H1 (cell line): Measurements from ENCODE around the gene ANAPC15. TPM values are rescaled to one million over a fixed set of nuclear protein-coding genes. Genes with fewer than 3 reads are reported as not detected.
A peak's percentile ranks its signal among the peaks of the same experiment; 100 is the strongest.

ENCODE experiments used
- CTCF ChIA-PET: fragments of 300-600 bp; sonication (Branson Sonifier 250); formaldehyde crosslinking; loops from one replicate; lab custom pipeline; 2021; ENCODE audit not compliant: partially characterized antibody; lab: Charles Lee
- POLR2A ChIA-PET: fragments of 300-600 bp; sonication (Branson Sonifier 250); formaldehyde crosslinking; loops from one replicate; lab custom pipeline; 2021; ENCODE audit warnings: inconsistent platforms; ENCODE audit not compliant: partially characterized antibody; lab: Charles Lee
- DNase-seq, 2 experiments: peaks; one replicate each; pipeline versions ENCODE4 v3.0.0 to v3.0.0-alpha.2; 2010 to 2022; ENCODE audit warnings: low spot score in 2 of 2, low read depth in 1 of 2, mixed read lengths in 1 of 2
- FAIRE-seq: peaks from 2 replicates; lab custom pipeline; 2011; peaks lifted over from hg19 to GRCh38; lab: Jason Lieb, UNC
- H2AFZ ChIP-seq: 2 replicates; pipeline ENCODE4 v1.8.1; 2012; ENCODE audit warnings: low read length, inconsistent platforms
- H2AK5ac ChIP-seq: 2 replicates; pipeline ENCODE4 v1.6.1; 2013; ENCODE audit warnings: low read depth, low read length
- H2BK120ac ChIP-seq: replicated peaks from 2 replicates; pipeline ENCODE3; 2013; ENCODE audit warnings: low read depth, low read length, inconsistent platforms
- H2BK12ac ChIP-seq: 2 replicates; pipeline ENCODE4 v1.6.1; 2013; ENCODE audit warnings: low read depth, low read length
- H2BK15ac ChIP-seq: 2 replicates; pipeline ENCODE4 v1.6.1; 2013; ENCODE audit warnings: low read length
- H2BK20ac ChIP-seq: 2 replicates; pipeline ENCODE4 v1.6.1; 2013; ENCODE audit warnings: low read length
- H2BK5ac ChIP-seq: 2 replicates; pipeline ENCODE4 v1.6.1; 2013; ENCODE audit warnings: low read depth, low read length
- H3K14ac ChIP-seq: 2 replicates; pipeline ENCODE4 v1.6.1; 2013; ENCODE audit warnings: inconsistent platforms; ENCODE audit not compliant: insufficient read length
- H3K18ac ChIP-seq: 2 replicates; pipeline ENCODE4 v1.6.1; 2013; ENCODE audit warnings: low read length; ENCODE audit errors: extremely low read depth
- H3K23ac ChIP-seq: 2 replicates; pipeline ENCODE4 v1.6.1; 2013; ENCODE audit warnings: inconsistent platforms; ENCODE audit not compliant: insufficient read length
- H3K23me2 ChIP-seq: 2 replicates; pipeline ENCODE4 v1.6.1; 2013; ENCODE audit warnings: low read depth, low read length
- H3K27ac ChIP-seq: 2 replicates; pipeline ENCODE4 v1.6.1; 2011; ENCODE audit warnings: low read depth, low read length, inconsistent platforms
- H3K27me3 ChIP-seq, 4 experiments: replicated peaks in 1 of 4; 1 replicate in 1 of 4; 2 replicates in 3 of 4; pipeline versions ENCODE4 v1.6.1 to v1.8.1; 2011 to 2013; ENCODE audit warnings: low read length in 3 of 4, mild to moderate bottlenecking in 3 of 4, inconsistent platforms in 2 of 4, mixed read lengths in 2 of 4, moderate library complexity in 1 of 4; ENCODE audit not compliant: control insufficient read depth in 3 of 4, insufficient read depth in 3 of 4; ENCODE audit errors: extremely low read depth in 1 of 4
- H3K36me3 ChIP-seq, 4 experiments: 2 replicates each; pipeline versions ENCODE4 v1.6.1 to v1.8.1; 2011 to 2013; ENCODE audit warnings: mild to moderate bottlenecking in 4 of 4, low read length in 3 of 4, moderate library complexity in 2 of 4, control low read depth in 1 of 4, inconsistent platforms in 1 of 4; ENCODE audit not compliant: insufficient read depth in 4 of 4, control insufficient read depth in 2 of 4
- H3K4ac ChIP-seq: replicated peaks from 2 replicates; pipeline ENCODE3; 2013; ENCODE audit warnings: low read length, low read depth, mixed read lengths, inconsistent platforms; ENCODE audit not compliant: insufficient read length
- H3K4me1 ChIP-seq, 4 experiments: replicated peaks in 1 of 4; 1 replicate in 1 of 4; 2 replicates in 3 of 4; pipeline versions ENCODE4 v1.6.1 to v1.8.1; 2011 to 2013; ENCODE audit warnings: low read length in 3 of 4, inconsistent platforms in 2 of 4, mixed read lengths in 1 of 4; ENCODE audit not compliant: insufficient read depth in 4 of 4, control insufficient read depth in 3 of 4
- H3K4me2 ChIP-seq, 2 experiments: 2 replicates each; pipeline versions ENCODE4 v1.6.1 to v1.8.1; 2011 to 2013; ENCODE audit warnings: low read depth in 2 of 2, low read length in 2 of 2, control low read depth in 1 of 2, inconsistent platforms in 1 of 2, mild to moderate bottlenecking in 1 of 2; ENCODE audit not compliant: insufficient read depth in 1 of 2
- H3K4me3 ChIP-seq, 4 experiments: fragments of 200-600, 300-600 bp in 1 of 4; sonication (generic), shearing (Covaris generic), sonication (Bioruptor Twin) in 1 of 4; 2 replicates each; pipeline versions ENCODE4 v1.5.1 to v1.8.1; 2011 to 2016; ENCODE audit warnings: low read length in 4 of 4, low read depth in 3 of 4, control low read depth in 2 of 4, inconsistent platforms in 2 of 4, mild to moderate bottlenecking in 2 of 4, mixed read lengths in 1 of 4, moderate library complexity in 1 of 4; ENCODE audit not compliant: insufficient read depth in 2 of 4; ENCODE audit errors: extremely low read depth in 1 of 4
- H3K56ac ChIP-seq: replicated peaks from 2 replicates; pipeline ENCODE3; 2013; ENCODE audit warnings: low read depth, mild to moderate bottlenecking, mixed read lengths, low read length, inconsistent platforms; ENCODE audit not compliant: insufficient read length
- H3K79me1 ChIP-seq: 2 replicates; pipeline ENCODE4 v1.6.1; 2013; ENCODE audit warnings: low read depth, low read length, control low read depth
- H3K79me2 ChIP-seq, 2 experiments: 2 replicates each; pipeline versions ENCODE4 v1.6.1 to v1.8.1; 2012 to 2013; ENCODE audit warnings: low read length in 2 of 2, mild to moderate bottlenecking in 2 of 2, inconsistent platforms in 1 of 2; ENCODE audit not compliant: insufficient read depth in 2 of 2, control insufficient read depth in 1 of 2
- H3K9ac ChIP-seq, 4 experiments: replicated peaks in 1 of 4; 1 replicate in 1 of 4; 2 replicates in 3 of 4; pipeline versions ENCODE4 v1.6.1 to v1.8.1; 2011 to 2013; ENCODE audit warnings: low read depth in 3 of 4, low read length in 3 of 4, control low read depth in 2 of 4, mild to moderate bottlenecking in 2 of 4, moderate library complexity in 2 of 4, inconsistent platforms in 1 of 4; ENCODE audit errors: extremely low read depth in 1 of 4
- H3K9me3 ChIP-seq, 2 experiments: 2 replicates each; pipeline versions ENCODE4 v1.6.1 to v1.8.1; 2012 to 2013; ENCODE audit warnings: mild to moderate bottlenecking in 2 of 2, moderate library complexity in 2 of 2, control low read depth in 1 of 2, inconsistent platforms in 1 of 2, low read depth in 1 of 2, low read length in 1 of 2, mixed read lengths in 1 of 2; ENCODE audit not compliant: insufficient read depth in 2 of 2
- H4K20me1 ChIP-seq, 2 experiments: replicated peaks in 1 of 2; 2 replicates each; pipeline versions ENCODE3 to v1.8.1; 2011 to 2013; ENCODE audit warnings: inconsistent platforms in 2 of 2, low read length in 2 of 2, mild to moderate bottlenecking in 1 of 2; ENCODE audit not compliant: insufficient read depth in 2 of 2, control insufficient read depth in 1 of 2
- H4K5ac ChIP-seq: 2 replicates; pipeline ENCODE4 v1.6.1; 2013; ENCODE audit warnings: low read length, low read depth, mixed read lengths, inconsistent platforms; ENCODE audit not compliant: insufficient read length
- H4K8ac ChIP-seq: 2 replicates; pipeline ENCODE4 v1.8.0; 2013; ENCODE audit warnings: mild to moderate bottlenecking, moderate library complexity, low read length, inconsistent platforms; ENCODE audit not compliant: insufficient read depth; ENCODE audit errors: extremely low read depth
- H4K91ac ChIP-seq: replicated peaks from 2 replicates; pipeline ENCODE3; 2013; ENCODE audit warnings: low read length, mixed read lengths, inconsistent platforms; ENCODE audit not compliant: insufficient read length
- ASH2L ChIP-seq: fragments of 200-600, 300-600 bp; sonication (generic); IDR thresholded peaks from one replicate; pipeline ENCODE4 v1.7.1; 2017; ENCODE audit warnings: low read length
- BACH1 ChIP-seq: IDR thresholded peaks from 2 replicates; pipeline ENCODE4 v1.6.1; 2012; ENCODE audit warnings: low read length, improper control_type of control experiment
- EGR1 ChIP-seq: IDR thresholded peaks from 2 replicates; pipeline ENCODE4 v1.6.1; 2011; ENCODE audit warnings: low read depth, low read length, borderline replicate concordance
- RXRA ChIP-seq: IDR thresholded peaks from 2 replicates; pipeline ENCODE4 v1.6.1; 2011; ENCODE audit warnings: low read depth, mild to moderate bottlenecking, low read length, moderate library complexity; ENCODE audit not compliant: insufficient read depth
- SIN3A ChIP-seq, 2 experiments: IDR thresholded peaks in 1 of 2; conservative IDR thresholded peaks in 1 of 2; 2 replicates each; pipeline ENCODE4 v1.6.1; 2011 to 2012; ENCODE audit warnings: low read length in 2 of 2, improper control_type of control experiment in 1 of 2, low read depth in 1 of 2, mild to moderate bottlenecking in 1 of 2
- WGBS, 2 experiments: shearing (Covaris generic) in 1 of 2; methylation state at CpG; one replicate each; pipeline versions ENCODE4 v1.1.6 to v1.1.7; 2013 to 2015; ENCODE audit warnings: low lambda C conversion rate in 2 of 2, mixed read lengths in 2 of 2, inconsistent platforms in 1 of 2, low coverage in 1 of 2, missing lambda C conversion rate in 1 of 2; ENCODE audit not compliant: insufficient replicate concordance in 2 of 2, insufficient coverage in 1 of 2, insufficient read length in 1 of 2; ENCODE audit errors: extremely low coverage in 1 of 2, missing lambda C conversion rate in 1 of 2; 5-methylcytosine and 5-hydroxymethylcytosine counted together
- polyA plus RNA-seq, 7 experiments: library from polyadenylated mRNA; depleted of rRNA in 3 of 7; stranded (reverse) in 5 of 7; unstranded in 2 of 7; fragments of >200 nt in 5 of 7; fragments of 200-250 nt in 2 of 7; gene quantifications; 1 replicate in 5 of 7; 2 replicates in 1 of 7; 4 replicates in 1 of 7; pipeline versions ENCODE4 v1.2.1 to v1.2.3, GENCODE V29; 2011 to 2013; ENCODE audit warnings: missing spikeins in 2 of 7, mixed read lengths in 2 of 7
- total RNA-seq: library from RNA; stranded (reverse); fragmentation: NEBNext Ultra II Directional; extraction: Animal tissue kit (Norgen Biotek cat#: 25700); gene quantifications from 2 replicates; pipeline ENCODE4 v1.2.1, GENCODE V29; 2021

ANAPC15 gene
- total and polyA plus RNA-seq, 2 of the 8 experiments (the other 6 are each of a cell fraction or from before 2014, with no cell fraction given): 66.2 to 74.9 TPM

DNA sequence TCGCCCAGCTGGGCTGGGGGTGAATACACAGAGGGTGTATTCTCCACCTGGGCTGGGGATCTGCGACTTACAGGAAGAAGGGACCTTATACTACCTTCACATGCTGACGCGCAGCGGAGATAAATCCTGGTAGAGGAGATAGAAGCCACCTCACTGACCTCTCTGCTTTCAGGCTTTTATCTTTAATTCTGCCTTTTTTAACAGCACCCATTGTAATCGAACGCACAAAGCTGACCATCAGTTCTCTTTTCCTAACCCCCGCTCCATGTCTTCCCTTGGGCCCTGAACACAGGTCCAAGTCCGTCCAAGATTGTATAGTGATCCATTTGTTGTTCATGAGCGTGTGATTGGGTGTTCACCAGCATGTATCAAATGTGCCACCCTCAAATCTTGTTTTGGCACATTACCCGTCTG is 8.7 kb downstream of the ANAPC15 start:
- H3K4me3 ChIP-seq: peak overlapping the region; percentile 16 to 53 (median 30); a peak in 5 of 8 replicates
- no peak for TF ChIP-seq BACH1
- TF ChIP-seq SIN3A (conservative IDR thresholded peaks at IDR 0.05 in 1 of 2, IDR thresholded peaks at IDR 0.05 in 1 of 2; ENCODE audit: low read depth in 1 of 2, low read length in 2 of 2): no peak
- no peak for TF ChIP-seq EGR1
- no peak for TF ChIP-seq RXRA
- TF ChIP-seq ASH2L: no peak
- ChIA-PET POLR2A (interaction anchor here (1.1 to 14.4 kb wide), 5 partner anchors 9 to 328 kb away, joined by 3 to 144 read pairs (median 41); partner anchors contain the start of genes ANAPC15, INPPL1 and LRRC51), CTCF (interaction anchor here (1.2 kb wide), 2 partner anchors 14 to 29 kb away, joined by 3 read pairs; no protein-coding TSS in a partner anchor)
- peak overlapping the region; percentile 49 for H4K5ac ChIP-seq
- H3K56ac ChIP-seq: no peak overlapping the region
- no peak overlapping the region for H2BK20ac ChIP-seq
- peak overlapping the region; percentile 41 for H2BK12ac ChIP-seq
- H2BK15ac ChIP-seq: no peak overlapping the region
- peak overlapping the region; percentile 97 for H4K8ac ChIP-seq
- H3K36me3 ChIP-seq: peaks cover 8 to 12% (median 9%) of the 10 kb centered on the region in 4 experiments; a peak in 7 of 8 replicates
- H3K9ac ChIP-seq: peak overlapping the region in 3 of 4 experiments; percentile 51 to 73 (median 59); a peak in 6 of 7 replicates
- H3K79me1 ChIP-seq: peaks cover 13% of the 10 kb centered on the region
- peaks cover 6% of the 10 kb centered on the region for H3K23me2 ChIP-seq
- DNase-seq (no peak), FAIRE-seq (no peak)
- H4K20me1 ChIP-seq: peaks cover 0 to 7% of the 10 kb centered on the region in 2 experiments
- no peaks in the 10 kb centered on the region for H3K27me3 ChIP-seq
- peak overlapping the region; percentile 70 for H4K91ac ChIP-seq
- peaks cover 10 to 34% of the 10 kb centered on the region in 2 experiments for H3K79me2 ChIP-seq
- H3K4ac ChIP-seq: peak overlapping the region; percentile 69
- H3K27ac ChIP-seq: peak overlapping the region; percentile 82
- H2BK120ac ChIP-seq: no peak overlapping the region
- H3K9me3 ChIP-seq: no peaks in the 10 kb centered on the region
- 0 out of 2 replicates have a peak overlapping the region, but pooled peaks have one; percentile 70 for H2AFZ ChIP-seq
- peak overlapping the region; percentile 79; the same call in 1 of the 2 replicates for H2BK5ac ChIP-seq
- no peak overlapping the region for H3K23ac ChIP-seq
- 80% methylated on average over 11 of the region's 11 CpGs; no CpG with 5 or more reads in 1 of the 2 experiments for WGBS, 2 experiments
- H3K4me1 ChIP-seq: peaks cover 3 to 14% (median 5%) of the 10 kb centered on the region in 4 experiments; a peak in 6 of 7 replicates
- H3K18ac ChIP-seq: no peak overlapping the region
- H3K14ac ChIP-seq: no peak overlapping the region
- H3K4me2 ChIP-seq: peak overlapping the region; percentile 80 to 91
- H2AK5ac ChIP-seq: no peak overlapping the region
